Measurements from ENCODE around the gene SEMA4D.

The SEMA4D gene

DNA sequence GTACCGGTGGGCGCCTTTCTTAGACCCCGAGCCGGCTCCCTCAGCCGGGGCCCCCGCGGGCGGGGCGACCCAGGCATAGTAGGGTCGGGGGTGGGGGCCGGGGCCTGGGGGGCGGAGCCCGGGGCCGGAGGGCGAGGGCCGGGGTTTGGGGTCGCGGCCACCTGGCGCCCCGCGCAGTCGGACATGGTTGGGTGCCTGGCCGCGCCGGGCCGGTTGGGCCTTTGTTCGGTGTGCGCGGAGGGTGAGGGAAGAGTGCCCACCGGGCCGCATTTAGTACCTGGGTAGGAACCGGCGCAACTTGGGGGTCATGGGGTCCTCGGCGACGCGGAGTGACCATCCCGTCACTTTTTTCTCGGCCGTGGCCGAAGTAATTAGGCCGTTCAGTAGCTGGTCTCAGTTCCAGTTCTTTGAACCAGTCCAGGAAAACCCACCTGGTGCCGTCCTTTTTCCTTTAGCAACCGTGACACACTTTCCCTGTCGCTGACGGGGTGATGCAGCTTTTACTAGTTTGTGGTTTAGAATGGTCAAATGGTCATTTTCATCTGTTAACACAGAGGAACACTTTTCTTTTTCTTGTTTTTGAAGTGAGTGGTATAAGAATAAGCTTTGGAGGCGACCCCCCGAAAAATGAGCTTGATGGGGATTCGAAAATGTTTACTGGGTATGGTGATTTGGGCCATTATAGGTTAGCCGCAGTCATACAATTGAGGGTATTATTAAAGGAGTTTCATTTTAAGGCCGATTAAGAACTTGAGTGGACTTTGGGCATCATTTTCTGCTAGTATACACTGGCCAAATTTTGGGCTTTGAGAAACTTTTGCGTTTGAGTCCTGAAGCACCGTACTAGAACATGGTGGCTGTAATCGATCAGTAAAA is 186.3 kb downstream of the SEMA4D start:
- DNase-seq = peak; percentile 69 to 82
- TF ChIP-seq GATA1 (IDR thresholded peaks at IDR 0.05; ENCODE audit: low read depth, low read length) = no peak
- peak; percentile 74 for TF ChIP-seq POLR2A (IDR thresholded peaks at IDR 0.05; ENCODE audit: low read length)

Measured in erythroblast (primary cell).